Measurements from ENCODE around the gene BRICD5.
"Not testable (repeated sequence)": the region's sequence is repeated elsewhere in the genome, so short reads cannot be mapped to it uniquely, and the experiment has no call there.

The BRICD5 gene

GRCh38 chr16:2214719-2214968 lies 4.0 kb upstream of the BRICD5 start, which contains the start of gene PGP:
TSS of gene PGP (minus strand) at chr16:2214840. CDS start at chr16:2214777, 63 bp downstream.
- DNase-seq = no peak

- DNase-seq = no peak
Observed at GRCh38 chr16:2213817-2214718, 3.4 kb upstream of the BRICD5 start.

- no peak for DNase-seq
Observed at GRCh38 chr16:2212362-2213324, 2.0 kb upstream of the BRICD5 start.

DNA sequence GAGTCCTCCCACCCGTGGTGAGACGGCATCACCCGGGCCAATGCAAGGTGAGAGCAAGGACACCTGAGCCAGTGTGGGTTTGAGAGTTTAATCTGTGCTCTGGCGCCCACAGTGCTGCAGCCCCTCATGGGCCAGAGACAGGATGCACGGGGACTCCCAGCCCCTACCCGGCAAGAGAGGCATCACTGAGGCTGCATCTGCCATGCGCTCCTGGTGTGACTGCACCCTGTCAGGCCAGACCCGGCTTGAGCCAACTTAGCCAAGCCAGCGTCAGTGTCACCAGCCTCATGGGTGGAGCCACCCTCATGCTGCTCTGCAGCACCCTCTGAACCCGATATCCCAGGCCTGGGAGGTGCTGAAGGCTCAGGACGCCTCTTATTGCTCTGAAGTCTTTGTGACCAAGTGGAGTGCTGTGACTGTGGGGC lies 1.3 kb upstream of the BRICD5 start:
- no peak for DNase-seq

GRCh38 chr16:2210009-2210332 lies 692 bp downstream of the BRICD5 start:
- no peak for DNase-seq

- DNase-seq = no peak
Observed at GRCh38 chr16:2209258-2210008, 1.2 kb downstream of the BRICD5 start.

DNA sequence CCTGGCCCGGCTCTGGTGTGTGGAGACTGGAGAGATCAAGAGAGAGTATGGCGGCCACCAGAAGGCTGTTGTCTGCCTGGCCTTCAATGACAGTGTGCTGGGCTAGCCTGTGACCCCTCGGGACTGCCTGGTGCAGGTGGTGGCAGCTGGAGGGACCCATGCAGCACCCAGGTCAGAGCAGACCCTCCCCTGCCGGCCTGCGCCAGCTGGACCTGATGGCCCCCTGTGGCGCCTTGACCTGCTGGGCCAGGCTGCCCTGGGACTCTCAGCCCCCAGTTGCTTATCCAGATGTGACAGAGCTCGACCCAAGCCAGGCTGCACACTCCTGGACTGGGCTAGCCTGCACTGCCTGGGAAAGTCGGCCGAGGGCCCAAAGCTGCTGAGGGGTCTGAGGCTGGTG lies 1.9 kb downstream of the BRICD5 start:
- no peak for DNase-seq

GRCh38 chr16:2208308-2208707 lies 2.4 kb downstream of the BRICD5 start:
- DNase-seq = no peak

GRCh38 chr16:2207872-2208271 lies 2.8 kb downstream of the BRICD5 start:
- no peak for DNase-seq

DNA sequence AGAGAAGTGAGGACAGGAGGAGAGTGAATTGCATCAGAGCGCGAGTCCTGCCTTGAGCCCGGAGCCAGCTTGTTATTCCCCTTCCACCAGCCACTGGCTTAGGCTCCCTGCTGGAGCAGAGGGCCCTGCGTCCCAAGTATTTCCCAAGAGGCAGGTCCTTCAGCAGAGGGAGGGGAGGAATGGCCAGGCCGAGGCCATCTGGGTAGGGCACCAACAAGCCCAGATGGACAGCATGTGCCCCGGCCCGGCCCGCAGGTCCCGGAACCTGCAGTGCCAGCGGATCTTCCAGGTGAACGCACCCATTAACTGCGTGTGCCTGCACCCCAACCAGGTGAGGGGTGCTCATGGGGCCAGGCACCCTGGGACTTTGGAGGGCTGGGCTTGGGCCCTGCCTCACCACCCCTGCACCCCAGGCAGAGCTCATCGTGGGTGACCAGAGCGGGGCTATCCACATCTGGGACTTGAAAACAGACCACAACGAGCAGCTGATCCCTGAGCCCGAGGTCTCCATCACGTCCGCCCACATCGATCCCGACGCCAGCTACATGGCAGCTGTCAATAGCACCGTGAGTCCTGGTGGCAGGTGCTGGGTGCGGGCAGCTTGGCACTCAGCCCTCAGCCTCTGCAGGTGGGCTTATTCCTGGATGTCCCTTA lies 3.8 kb downstream of the BRICD5 start:
- no peak for DNase-seq

DNA sequence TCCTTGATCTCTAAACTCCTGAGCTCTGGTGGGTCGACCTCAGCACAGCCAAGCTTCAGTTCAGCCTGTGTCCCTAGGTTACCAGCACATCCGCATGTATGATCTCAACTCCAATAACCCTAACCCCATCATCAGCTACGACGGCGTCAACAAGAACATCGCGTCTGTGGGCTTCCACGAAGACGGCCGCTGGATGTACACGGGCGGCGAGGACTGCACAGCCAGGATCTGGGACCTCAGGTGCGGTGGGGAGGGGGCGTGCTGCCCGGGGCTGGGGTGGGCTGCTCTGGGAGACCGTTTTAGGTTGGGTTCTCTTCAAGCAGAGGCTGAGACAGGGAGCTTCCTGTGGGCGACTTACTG lies 4.3 kb downstream of the BRICD5 start:
- DNase-seq = no peak

DNA sequence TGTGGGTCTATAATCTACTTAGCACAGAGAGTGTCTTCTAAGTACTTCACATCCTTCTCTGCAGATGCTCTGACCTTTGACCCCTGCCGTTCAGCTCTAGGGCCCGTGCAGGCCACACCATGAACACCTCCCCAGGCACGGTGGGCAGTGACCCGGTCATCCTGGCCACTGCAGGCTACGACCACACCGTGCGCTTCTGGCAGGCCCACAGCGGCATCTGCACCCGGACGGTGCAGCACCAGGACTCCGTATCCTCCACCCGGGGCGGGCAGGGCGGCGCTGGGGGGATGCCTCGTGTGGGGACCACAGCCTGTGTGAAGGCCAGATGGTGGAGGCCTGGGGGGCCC lies 4.7 kb downstream of the BRICD5 start:
- DNase-seq = no peak

DNA sequence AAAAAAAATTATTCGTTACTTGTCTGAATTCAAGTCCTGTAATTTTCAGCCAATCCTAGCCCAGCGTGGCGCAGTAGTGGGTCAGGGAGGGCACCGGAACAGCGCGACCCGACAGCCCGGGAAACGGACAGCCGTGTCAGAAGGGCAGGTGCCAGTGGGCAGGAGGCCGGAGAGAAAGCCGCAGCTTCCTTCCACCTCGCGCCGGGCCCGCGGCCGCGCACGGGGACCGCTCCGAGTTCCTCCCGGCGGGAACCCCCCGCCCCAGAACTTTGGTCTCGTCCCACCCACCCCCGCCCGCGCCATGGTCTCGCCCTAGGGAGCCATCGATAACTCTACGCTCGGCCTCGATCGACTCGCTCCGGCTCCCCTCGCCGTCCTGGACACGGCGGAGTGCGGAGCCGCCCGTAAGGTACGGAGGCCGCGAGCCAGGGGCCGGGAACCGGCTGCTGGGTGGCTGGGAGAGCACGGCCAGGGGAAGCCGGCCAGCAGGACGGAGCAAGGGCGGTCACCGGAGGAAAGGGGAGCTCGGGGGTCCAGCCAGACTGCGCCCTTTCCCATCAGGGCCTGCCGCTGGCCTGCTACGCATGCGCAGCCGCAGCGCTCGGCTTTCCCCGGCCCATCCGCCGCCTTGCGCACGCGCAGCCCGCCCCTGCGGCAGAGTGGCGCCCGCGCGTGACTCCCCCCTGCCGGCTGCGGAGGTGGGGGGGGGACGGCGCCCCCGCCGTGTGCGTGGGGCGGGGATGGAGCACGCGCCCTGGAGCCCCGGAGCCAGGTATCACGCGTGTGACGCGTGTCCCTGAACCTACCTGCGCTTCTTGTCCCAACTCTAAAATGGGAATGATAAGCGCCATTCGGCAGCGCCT lies 5.3 kb downstream of the BRICD5 start, which contains the start of gene MLST8:
Gene MLST8, plus strand, starts transcription at position 351 of the 863 bp plus-strand sequence. CDS start 632 bp downstream, outside the sequence.
- no peak for DNase-seq

DNA sequence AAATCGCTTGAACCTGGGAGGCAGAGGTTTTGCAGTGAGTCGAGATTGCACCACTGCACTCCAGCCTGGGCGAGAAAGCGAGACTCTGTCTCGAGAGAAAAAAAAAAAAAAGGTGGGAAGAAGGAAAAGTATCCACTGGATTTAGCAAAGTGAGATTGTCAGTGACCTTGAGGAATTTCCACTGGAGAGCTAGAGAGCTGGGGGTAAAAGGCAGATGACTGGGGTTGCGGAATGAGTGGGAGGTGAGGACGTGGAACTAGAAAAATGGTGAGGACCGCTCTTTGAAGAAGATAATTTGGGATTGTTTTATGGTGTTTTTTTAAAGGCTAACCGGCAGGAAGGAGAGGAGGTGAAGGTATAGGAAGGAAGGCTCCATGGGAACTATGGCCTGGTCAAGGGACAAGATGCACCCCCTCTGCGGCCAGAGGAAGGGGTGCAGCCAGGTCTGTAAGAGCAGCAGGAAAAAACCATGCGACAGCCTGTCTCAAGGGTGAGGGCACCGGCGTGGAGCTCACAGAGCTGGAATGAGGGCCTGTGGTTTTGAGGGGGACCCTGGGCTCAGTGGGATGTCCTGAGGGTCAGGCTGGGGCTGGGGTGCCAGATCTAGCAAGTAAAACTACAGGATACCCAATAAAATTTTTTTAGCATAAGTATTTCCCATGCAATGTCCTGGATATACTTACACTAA lies 6.1 kb downstream of the BRICD5 start:
- DNase-seq = no peak

GRCh38 chr16:2203119-2203688 lies 7.5 kb downstream of the BRICD5 start:
- not testable (repeated sequence) for DNase-seq

GRCh38 chr16:2200313-2200712 lies 10.3 kb downstream of the BRICD5 start:
- no peak for DNase-seq

DNA sequence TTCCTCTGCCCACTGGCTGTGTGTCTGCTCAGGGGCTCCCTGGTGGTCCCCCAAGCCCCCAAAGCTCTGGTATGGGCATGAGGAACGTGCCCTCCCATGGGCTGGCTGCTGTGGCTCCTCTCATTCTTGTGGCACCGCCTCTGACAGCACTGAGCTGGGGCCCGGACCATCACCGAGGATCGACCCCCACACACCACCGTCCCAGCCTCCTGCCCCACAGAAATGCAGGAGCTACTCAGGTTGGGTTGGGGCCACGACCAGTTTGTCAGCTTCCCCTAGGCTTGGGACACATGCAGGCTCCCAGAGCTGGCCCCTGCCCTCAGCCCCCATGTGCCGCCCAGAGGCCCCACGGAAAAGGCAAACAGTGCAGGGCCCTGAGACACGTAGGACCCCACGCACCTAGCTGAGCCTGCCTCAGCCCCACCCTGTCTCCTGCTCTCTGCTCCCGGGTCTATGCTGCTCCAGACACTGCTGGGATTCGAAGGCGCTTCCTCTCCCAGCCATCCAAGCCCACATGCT lies 11.0 kb downstream of the BRICD5 start:
- no peak for DNase-seq

- no peak for DNase-seq
Observed at GRCh38 chr16:2199095-2199494, 11.6 kb downstream of the BRICD5 start.

DNA sequence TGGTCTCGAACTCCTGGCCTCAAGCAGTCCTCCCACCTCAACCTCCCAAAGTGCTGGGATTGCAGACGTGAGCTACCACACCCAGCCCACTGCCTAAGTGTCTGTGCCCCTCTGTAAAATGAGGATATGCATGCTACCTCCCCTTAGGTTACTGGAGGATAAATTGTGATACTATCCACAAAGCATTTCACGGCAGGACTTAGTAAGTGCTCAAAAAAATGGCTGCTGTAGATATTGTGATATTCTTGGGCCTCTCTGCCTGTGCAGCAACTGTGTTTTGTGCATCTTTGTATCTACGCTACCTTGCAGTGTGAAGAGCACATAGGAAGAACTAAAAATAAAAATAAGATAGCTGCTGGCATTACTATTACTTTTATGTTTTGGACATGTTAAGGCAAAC lies 12.4 kb downstream of the BRICD5 start:
- DNase-seq = no peak

- DNase-seq = no peak
Observed at GRCh38 chr16:2197765-2198164, 12.9 kb downstream of the BRICD5 start.
